HepG2 (cell line): ENCODE data around the gene NOC2L. TPM values are rescaled to one million over a fixed set of nuclear protein-coding genes. Genes with fewer than 3 reads are reported as not detected.

Source experiments
- BCL6 ChIP-seq: IDR thresholded peaks from 2 replicates; pipeline ENCODE4 v1.6.1; 2016; ENCODE audit warnings: missing genetic modification reagents, missing compliant biosample characterization
- ERF ChIP-seq: IDR thresholded peaks from 2 replicates; pipeline ENCODE4 v1.6.1; 2018; ENCODE audit warnings: missing biosample characterization, missing genetic modification reagents
- JDP2 ChIP-seq: sonication (generic); formaldehyde crosslinking; IDR thresholded peaks from 2 replicates; pipeline ENCODE4 v1.8.1; 2022; ENCODE audit warnings: missing genetic modification reagents, borderline replicate concordance
- KMT2B ChIP-seq: IDR thresholded peaks from 2 replicates; pipeline ENCODE4 v1.6.1; 2016; ENCODE audit warnings: missing genetic modification reagents, missing compliant biosample characterization
- MATR3 ChIP-seq: sonication (generic); formaldehyde crosslinking; IDR thresholded peaks from 2 replicates; pipeline ENCODE4 v1.4.0; 2020; ENCODE audit warnings: missing genetic modification reagents
- REPIN1 ChIP-seq: sonication (generic); formaldehyde crosslinking; IDR thresholded peaks from 2 replicates; pipeline ENCODE4 v1.8.0; 2022; ENCODE audit warnings: missing genetic modification reagents, low read depth, mild to moderate bottlenecking, borderline replicate concordance
- RXRA ChIP-seq: sonication (generic); formaldehyde crosslinking; IDR thresholded peaks from 2 replicates; pipeline ENCODE4 v1.5.1; 2020; ENCODE audit warnings: missing genetic modification reagents
- SP5 ChIP-seq: IDR thresholded peaks from 2 replicates; pipeline ENCODE4 v1.6.1; 2016; ENCODE audit warnings: low read depth, borderline replicate concordance
- TCF12 ChIP-seq, 2 experiments: fragments of 450-650 bp in 1 of 2; sonication (generic) in 1 of 2; formaldehyde crosslinking in 1 of 2; IDR thresholded peaks; 2 replicates each; pipeline versions ENCODE4 v1.6.1 to v1.8.0; 2017 to 2022; ENCODE audit warnings: antibody characterized with exemption in 1 of 2, mild to moderate bottlenecking in 1 of 2, missing genetic modification reagents in 1 of 2, moderate library complexity in 1 of 2
- ZBTB21 ChIP-seq: sonication (generic); formaldehyde crosslinking; IDR thresholded peaks from 2 replicates; pipeline ENCODE4 v1.4.0; 2020; ENCODE audit warnings: missing genetic modification reagents
- ZFP37 ChIP-seq: sonication (generic); formaldehyde crosslinking; IDR thresholded peaks from 2 replicates; pipeline ENCODE4 v1.4.0; 2020; ENCODE audit warnings: missing genetic modification reagents, borderline replicate concordance
- ZNF251 ChIP-seq: sonication (generic); formaldehyde crosslinking; IDR thresholded peaks from 2 replicates; pipeline ENCODE4 v1.9.0; 2021; ENCODE audit warnings: mild to moderate bottlenecking, missing genetic modification reagents
- ZNF557 ChIP-seq: sonication (generic); formaldehyde crosslinking; IDR thresholded peaks from 2 replicates; pipeline ENCODE4 v1.4.0; 2020; ENCODE audit warnings: missing genetic modification reagents
- ZNF562 ChIP-seq: sonication (generic); formaldehyde crosslinking; IDR thresholded peaks from 2 replicates; pipeline ENCODE4 v1.8.0; 2022; ENCODE audit warnings: missing genetic modification reagents, borderline replicate concordance
- ZNF761 ChIP-seq: sonication (generic); formaldehyde crosslinking; conservative IDR thresholded peaks from 2 replicates; pipeline ENCODE4 v1.4.0; 2020; ENCODE audit warnings: mild to moderate bottlenecking, missing genetic modification reagents
- ZNF782 ChIP-seq: sonication (generic); formaldehyde crosslinking; IDR thresholded peaks from 2 replicates; pipeline ENCODE4 v1.4.0; 2020; ENCODE audit warnings: missing genetic modification reagents, mild to moderate bottlenecking, borderline replicate concordance
- ZNF891 ChIP-seq: sonication (generic); formaldehyde crosslinking; IDR thresholded peaks from 2 replicates; pipeline ENCODE4 v1.5.0; 2020; ENCODE audit warnings: mild to moderate bottlenecking, missing genetic modification reagents
- polyA plus RNA-seq, 8 experiments: library from polyadenylated mRNA; depleted of rRNA in 3 of 8; stranded (reverse) in 7 of 8; unstranded in 1 of 8; fragments of >200 nt; fragmentation: Illumina TruSeq in 4 of 8; extraction: Trizol in 4 of 8; gene quantifications; 2 replicates each; pipeline versions ENCODE4 v1.2.1 to v1.2.3, GENCODE V29; 2011 to 2016; ENCODE audit warnings: low read depth in 4 of 8, missing spikeins in 1 of 8, mixed read lengths in 1 of 8; ENCODE audit not compliant: insufficient read depth in 1 of 8
- total RNA-seq, 5 experiments: library from RNA; depleted of rRNA; stranded (reverse); fragments of >200 nt; fragmentation: Illumina TruSeq; extraction: Trizol; gene quantifications; 2 replicates each; pipeline ENCODE4 v1.2.3, GENCODE V29; 2016; ENCODE audit warnings: low read depth in 1 of 5
- TF ChIP-seq, protein P1 (sequence below), 2 experiments: sonication (generic) in 1 of 2; formaldehyde crosslinking in 1 of 2; IDR thresholded peaks; 2 replicates each; pipeline versions ENCODE4 v1.6.1 to v1.9.0; 2014 to 2022; ENCODE audit warnings: antibody characterized with exemption in 1 of 2, borderline replicate concordance in 1 of 2, inconsistent platforms in 1 of 2, low read depth in 1 of 2, missing genetic modification reagents in 1 of 2
- TF ChIP-seq, protein P2 (sequence below): sonication (generic); formaldehyde crosslinking; IDR thresholded peaks from 2 replicates; pipeline ENCODE4; 2020; ENCODE audit warnings: missing genetic modification reagents, mild to moderate bottlenecking, borderline replicate concordance
- TF ChIP-seq, protein P3 (sequence below): IDR thresholded peaks from 2 replicates; pipeline ENCODE4 v1.6.1; 2016; ENCODE audit warnings: mild to moderate bottlenecking, missing biosample characterization, missing genetic modification reagents

NOC2L gene
- total and polyA plus RNA-seq, 2 of the 13 experiments (the other 11 are each of a cell fraction or from before 2014, with no cell fraction given) = 32.0 to 103 TPM

- TF ChIP-seq, protein P1, sequence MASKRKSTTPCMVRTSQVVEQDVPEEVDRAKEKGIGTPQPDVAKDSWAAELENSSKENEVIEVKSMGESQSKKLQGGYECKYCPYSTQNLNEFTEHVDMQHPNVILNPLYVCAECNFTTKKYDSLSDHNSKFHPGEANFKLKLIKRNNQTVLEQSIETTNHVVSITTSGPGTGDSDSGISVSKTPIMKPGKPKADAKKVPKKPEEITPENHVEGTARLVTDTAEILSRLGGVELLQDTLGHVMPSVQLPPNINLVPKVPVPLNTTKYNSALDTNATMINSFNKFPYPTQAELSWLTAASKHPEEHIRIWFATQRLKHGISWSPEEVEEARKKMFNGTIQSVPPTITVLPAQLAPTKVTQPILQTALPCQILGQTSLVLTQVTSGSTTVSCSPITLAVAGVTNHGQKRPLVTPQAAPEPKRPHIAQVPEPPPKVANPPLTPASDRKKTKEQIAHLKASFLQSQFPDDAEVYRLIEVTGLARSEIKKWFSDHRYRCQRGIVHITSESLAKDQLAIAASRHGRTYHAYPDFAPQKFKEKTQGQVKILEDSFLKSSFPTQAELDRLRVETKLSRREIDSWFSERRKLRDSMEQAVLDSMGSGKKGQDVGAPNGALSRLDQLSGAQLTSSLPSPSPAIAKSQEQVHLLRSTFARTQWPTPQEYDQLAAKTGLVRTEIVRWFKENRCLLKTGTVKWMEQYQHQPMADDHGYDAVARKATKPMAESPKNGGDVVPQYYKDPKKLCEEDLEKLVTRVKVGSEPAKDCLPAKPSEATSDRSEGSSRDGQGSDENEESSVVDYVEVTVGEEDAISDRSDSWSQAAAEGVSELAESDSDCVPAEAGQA (IDR thresholded peaks at IDR 0.05; ENCODE audit: low read depth) = no peak
- TF ChIP-seq, protein P1 (CRISPR knock-in tag; IDR thresholded peaks at IDR 0.05; ENCODE audit: borderline replicate concordance) = 0 out of 2 replicates have a peak, but pooled peaks have one; percentile 30
- TF ChIP-seq ZBTB21 (CRISPR knock-in tag) (no peak), ZNF761 (CRISPR knock-in tag) (no peak), RXRA (no peak), REPIN1 (CRISPR knock-in tag) (no peak), ZNF251 (CRISPR knock-in tag) (no peak), TCF12 (IDR thresholded peaks at IDR 0.05) (no peak), TCF12 (CRISPR knock-in tag; IDR thresholded peaks at IDR 0.05) (no peak), SP5 (CRISPR knock-in tag) (peak; percentile 64; the same call in 1 of the 2 replicates), ZNF891 (no peak), JDP2 (CRISPR knock-in tag) (no peak), ERF (CRISPR knock-in tag) (no peak), ZFP37 (CRISPR knock-in tag) (0 out of 2 replicates have a peak, but pooled peaks have one; percentile 12), KMT2B (CRISPR knock-in tag) (peak; percentile 35; the same call in 1 of the 2 replicates), ZNF562 (CRISPR knock-in tag) (no peak), ZNF557 (CRISPR knock-in tag) (no peak), MATR3 (CRISPR knock-in tag) (no peak), ZNF782 (CRISPR knock-in tag) (no peak), BCL6 (CRISPR knock-in tag) (peak; percentile 38)
- TF ChIP-seq, protein P2, sequence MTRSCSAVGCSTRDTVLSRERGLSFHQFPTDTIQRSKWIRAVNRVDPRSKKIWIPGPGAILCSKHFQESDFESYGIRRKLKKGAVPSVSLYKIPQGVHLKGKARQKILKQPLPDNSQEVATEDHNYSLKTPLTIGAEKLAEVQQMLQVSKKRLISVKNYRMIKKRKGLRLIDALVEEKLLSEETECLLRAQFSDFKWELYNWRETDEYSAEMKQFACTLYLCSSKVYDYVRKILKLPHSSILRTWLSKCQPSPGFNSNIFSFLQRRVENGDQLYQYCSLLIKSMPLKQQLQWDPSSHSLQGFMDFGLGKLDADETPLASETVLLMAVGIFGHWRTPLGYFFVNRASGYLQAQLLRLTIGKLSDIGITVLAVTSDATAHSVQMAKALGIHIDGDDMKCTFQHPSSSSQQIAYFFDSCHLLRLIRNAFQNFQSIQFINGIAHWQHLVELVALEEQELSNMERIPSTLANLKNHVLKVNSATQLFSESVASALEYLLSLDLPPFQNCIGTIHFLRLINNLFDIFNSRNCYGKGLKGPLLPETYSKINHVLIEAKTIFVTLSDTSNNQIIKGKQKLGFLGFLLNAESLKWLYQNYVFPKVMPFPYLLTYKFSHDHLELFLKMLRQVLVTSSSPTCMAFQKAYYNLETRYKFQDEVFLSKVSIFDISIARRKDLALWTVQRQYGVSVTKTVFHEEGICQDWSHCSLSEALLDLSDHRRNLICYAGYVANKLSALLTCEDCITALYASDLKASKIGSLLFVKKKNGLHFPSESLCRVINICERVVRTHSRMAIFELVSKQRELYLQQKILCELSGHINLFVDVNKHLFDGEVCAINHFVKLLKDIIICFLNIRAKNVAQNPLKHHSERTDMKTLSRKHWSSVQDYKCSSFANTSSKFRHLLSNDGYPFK (CRISPR knock-in tag) = peak; percentile 20; the same call in 1 of the 2 replicates
- TF ChIP-seq, protein P3, sequence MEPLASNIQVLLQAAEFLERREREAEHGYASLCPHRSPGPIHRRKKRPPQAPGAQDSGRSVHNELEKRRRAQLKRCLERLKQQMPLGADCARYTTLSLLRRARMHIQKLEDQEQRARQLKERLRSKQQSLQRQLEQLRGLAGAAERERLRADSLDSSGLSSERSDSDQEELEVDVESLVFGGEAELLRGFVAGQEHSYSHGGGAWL (CRISPR knock-in tag) = peak; percentile 25; the same call in 1 of the 2 replicates
Measured at GRCh38 chr1:966704-967300, 7.7 kb upstream of the NOC2L start (continued).
